8988T (cell line): Measurements from ENCODE around the gene ADRA2B.
"Not testable (repeated sequence)": the region's sequence is repeated elsewhere in the genome, so short reads cannot be mapped to it uniquely, and the experiment has no call there.

Experiments used
- DNase-seq: peaks from one replicate; pipeline ENCODE4 v3.0.0; 2011

Gene ADRA2B

GRCh38 chr2:96150007-96150640 is 33.8 kb upstream of the ADRA2B start:
- DNase-seq = no peak

GRCh38 chr2:96148410-96149217 is 32.2 kb upstream of the ADRA2B start:
- peak; percentile 13 for DNase-seq

- DNase-seq = no peak
Observed at GRCh38 chr2:96147593-96148201, 31.3 kb upstream of the ADRA2B start.

GRCh38 chr2:96146881-96147592 is 30.7 kb upstream of the ADRA2B start:
- no peak for DNase-seq

- DNase-seq = no peak
Observed at GRCh38 chr2:96146153-96146880, 29.9 kb upstream of the ADRA2B start.

GRCh38 chr2:96145848-96146152 is 29.4 kb upstream of the ADRA2B start:
- no peak for DNase-seq

GRCh38 chr2:96145036-96145847 is 28.9 kb upstream of the ADRA2B start, which contains the start of gene DUSP2:
DUSP2 (minus strand) TSS chr2:96145440; CDS start chr2:96145354, 86 bp downstream.
- DNase-seq = peak; percentile 66

- no peak for DNase-seq
Observed at GRCh38 chr2:96144481-96145035, 28.2 kb upstream of the ADRA2B start.

GRCh38 chr2:96143848-96144480 is 27.6 kb upstream of the ADRA2B start:
- DNase-seq = peak; percentile 91

- no peak for DNase-seq
Observed at GRCh38 chr2:96143231-96143847, 27.0 kb upstream of the ADRA2B start.

GRCh38 chr2:96142217-96143113 is 26.1 kb upstream of the ADRA2B start:
- no peak for DNase-seq

GRCh38 chr2:96141624-96141967 is 25.2 kb upstream of the ADRA2B start:
- DNase-seq = not testable (repeated sequence)

GRCh38 chr2:96140941-96141623 is 24.7 kb upstream of the ADRA2B start:
- DNase-seq = no peak

GRCh38 chr2:96139181-96139758 is 22.9 kb upstream of the ADRA2B start:
- DNase-seq = no peak

- peak; percentile 90 for DNase-seq
Observed at GRCh38 chr2:96138179-96139145, 22.1 kb upstream of the ADRA2B start, which contains the start of gene ASTL. ASTL (minus strand) TSS chr2:96138502; CDS start chr2:96138436, 66 bp downstream.

- no peak for DNase-seq
Observed at GRCh38 chr2:96137321-96138178, 21.2 kb upstream of the ADRA2B start.
